ENCODE results near the gene CIP2A.
A peak's percentile ranks its signal among the peaks of the same experiment; 100 is the strongest.
"Not testable (repeated sequence)": the region's sequence is repeated elsewhere in the genome, so short reads cannot be mapped to it uniquely, and the experiment has no call there.

Gene CIP2A

DNA sequence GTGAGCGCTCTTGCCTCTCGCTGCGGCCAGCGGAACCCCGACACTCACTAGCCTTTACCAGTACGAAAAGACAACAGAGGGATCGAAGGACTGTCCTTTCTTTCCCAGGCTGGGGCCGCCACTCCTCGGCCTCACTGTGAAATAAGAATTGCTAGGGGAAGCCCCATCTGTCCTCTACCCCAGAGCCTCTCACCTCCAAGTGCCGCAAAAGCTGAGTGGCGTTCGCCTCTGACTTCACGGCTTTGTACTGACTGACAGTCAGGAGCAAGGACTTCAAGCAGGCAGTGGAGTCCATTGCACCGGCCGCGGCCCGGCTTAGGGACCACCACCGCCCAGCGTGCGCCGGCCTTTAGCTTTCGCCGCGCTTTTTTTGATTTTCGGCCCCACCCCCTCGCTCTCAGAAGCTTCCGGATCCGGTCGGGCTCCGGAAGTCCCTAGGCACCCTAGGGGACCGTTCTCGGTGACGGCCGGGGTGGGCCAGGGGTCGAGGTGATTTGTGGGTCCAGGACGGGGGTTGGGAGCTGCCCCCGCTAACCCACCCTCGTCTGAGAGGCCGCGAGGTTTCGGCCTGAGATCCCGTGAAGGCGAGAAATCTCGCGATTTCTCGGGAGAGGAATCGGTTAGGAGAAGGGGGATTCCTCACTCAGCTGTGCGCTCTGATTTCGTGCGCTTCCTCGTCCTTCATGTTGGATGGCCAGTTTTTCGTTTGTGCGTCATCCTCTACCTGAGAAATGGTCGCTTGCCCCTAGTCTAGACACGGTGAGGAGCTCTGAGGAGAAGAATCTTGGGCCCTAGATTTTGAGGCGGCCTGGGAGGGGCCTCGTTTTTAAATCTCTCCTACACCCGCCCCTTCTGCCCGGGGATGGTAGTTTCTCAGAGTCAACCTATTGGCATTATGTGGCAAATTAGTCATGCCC, at the start of gene CIP2A, which contains the start of gene DZIP3:
TSS of gene CIP2A (minus strand) at position 358 of the 917 bp plus-strand sequence. CDS start at position 295, 63 bp downstream.
TSS of gene DZIP3 (plus strand) at position 642 of the 917 bp plus-strand sequence. CDS start 15,685 bp downstream, outside the sequence.
- Histone ChIP-seq H3K9ac (peak within 1 kb of the TSS; percentile 90), H3K27me3 (ENCODE audit: control insufficient read depth, insufficient read depth, low read length) (no peaks in the 10 kb centered on the region), H3K9me3 (ENCODE audit: control insufficient read depth, low read length) (no peaks in the 10 kb centered on the region), H3K4me2 (ENCODE audit: low read length) (peak within 1 kb of the TSS; percentile 90), H2AFZ (peak within 1 kb of the TSS; percentile 96), H3K79me2 (no peaks in the 10 kb centered on the region), H3K36me3 (ENCODE audit: control insufficient read depth, insufficient read depth, low read length) (no peaks in the 10 kb centered on the region), H3K4me1 (peaks cover 7% of the 10 kb centered on the region), H3K27ac (peak within 1 kb of the TSS; percentile 96), H3K4me3 (ENCODE audit: low read depth, low read length) (peak within 1 kb of the TSS; percentile 98)
- TF ChIP-seq CTCF (IDR thresholded peaks at IDR 0.05): no peak

- no peaks in the 10 kb centered on the region for H3K4me1 ChIP-seq
- H3K27ac ChIP-seq: no peak overlapping the region
- H3K27me3 ChIP-seq (ENCODE audit: control insufficient read depth, insufficient read depth, low read length): no peaks in the 10 kb centered on the region
- no peak for TF ChIP-seq CTCF (IDR thresholded peaks at IDR 0.05)
- no peaks in the 10 kb centered on the region for H3K36me3 ChIP-seq (ENCODE audit: control insufficient read depth, insufficient read depth, low read length)
- H3K9ac ChIP-seq: no peak overlapping the region
- no peak overlapping the region for H3K4me2 ChIP-seq (ENCODE audit: low read length)
- no peak overlapping the region for H3K4me3 ChIP-seq (ENCODE audit: low read depth, low read length)
- H3K79me2 ChIP-seq: no peaks in the 10 kb centered on the region
- H3K9me3 ChIP-seq (ENCODE audit: control insufficient read depth, low read length): no peaks in the 10 kb centered on the region
- no peak overlapping the region for H2AFZ ChIP-seq
Measured at GRCh38 chr3:108629974-108630373, 40.7 kb upstream of the CIP2A start.

GRCh38 chr3:108623504-108623903, 34.3 kb upstream of the CIP2A start:
- no peak overlapping the region for H3K27ac ChIP-seq
- H3K36me3 ChIP-seq (ENCODE audit: control insufficient read depth, insufficient read depth, low read length): no peaks in the 10 kb centered on the region
- no peak overlapping the region for H2AFZ ChIP-seq
- H3K27me3 ChIP-seq (ENCODE audit: control insufficient read depth, insufficient read depth, low read length): no peaks in the 10 kb centered on the region
- H3K9ac ChIP-seq: no peak overlapping the region
- H3K4me2 ChIP-seq (ENCODE audit: low read length): no peak overlapping the region
- H3K4me3 ChIP-seq (ENCODE audit: low read depth, low read length): no peak overlapping the region
- no peaks in the 10 kb centered on the region for H3K4me1 ChIP-seq
- no peaks in the 10 kb centered on the region for H3K9me3 ChIP-seq (ENCODE audit: control insufficient read depth, low read length)
- H3K79me2 ChIP-seq: no peaks in the 10 kb centered on the region
- TF ChIP-seq CTCF (IDR thresholded peaks at IDR 0.05): no peak

GRCh38 chr3:108620250-108620649, 31.0 kb upstream of the CIP2A start:
- no peaks in the 10 kb centered on the region for H3K36me3 ChIP-seq (ENCODE audit: control insufficient read depth, insufficient read depth, low read length)
- no peak overlapping the region for H3K9ac ChIP-seq
- TF ChIP-seq CTCF (IDR thresholded peaks at IDR 0.05): no peak

DNA sequence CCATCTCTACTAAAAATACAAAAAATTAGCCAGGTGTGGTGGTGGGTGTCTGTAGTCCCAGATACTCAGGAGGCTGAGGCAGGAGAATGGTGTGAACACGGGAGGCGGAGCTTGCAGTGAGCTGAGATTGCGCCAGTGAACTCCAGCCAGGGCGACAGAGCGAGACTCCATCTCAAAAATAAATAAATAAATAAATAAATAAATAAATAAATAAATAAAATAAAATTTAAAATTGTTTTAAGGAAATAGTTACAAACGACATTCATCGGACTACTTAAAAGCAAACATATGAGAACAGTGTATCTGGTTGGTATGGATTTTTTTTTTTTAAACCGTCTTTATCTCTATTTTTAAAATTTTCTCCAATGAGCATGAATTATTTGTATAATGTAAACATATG, 26.9 kb upstream of the CIP2A start:
- H3K36me3 ChIP-seq (ENCODE audit: control insufficient read depth, insufficient read depth, low read length); H3K9me3 ChIP-seq (ENCODE audit: control insufficient read depth, low read length); H3K9ac ChIP-seq; H3K4me3 ChIP-seq (ENCODE audit: low read depth, low read length); H2AFZ ChIP-seq; H3K4me1 ChIP-seq; H3K27me3 ChIP-seq (ENCODE audit: control insufficient read depth, insufficient read depth, low read length); H3K27ac ChIP-seq; H3K4me2 ChIP-seq (ENCODE audit: low read length); H3K79me2 ChIP-seq: not testable (repeated sequence)

More at GRCh38 chr3:108620250-108620649, 31.0 kb upstream of the CIP2A start:
- Histone ChIP-seq H3K27ac (no peak overlapping the region), H3K4me1 (no peaks in the 10 kb centered on the region), H3K4me2 (ENCODE audit: low read length) (no peak overlapping the region), H2AFZ (no peak overlapping the region), H3K9me3 (ENCODE audit: control insufficient read depth, low read length) (no peaks in the 10 kb centered on the region), H3K4me3 (ENCODE audit: low read depth, low read length) (no peak overlapping the region), H3K79me2 (no peaks in the 10 kb centered on the region), H3K27me3 (ENCODE audit: control insufficient read depth, insufficient read depth, low read length) (no peaks in the 10 kb centered on the region)

All from parathyroid adenoma (tissue), 2 donors.